Cardiac fibroblast (primary cell): ENCODE measurements around the gene CNTF.

Experiments
- DNase-seq, 2 donors: peaks; one replicate each; pipeline versions ENCODE4 v3.0.0 to v3.0.0-alpha.2; 2010; ENCODE audit warnings: low read depth in 2 of 2
- H3K4me3 ChIP-seq, 2 donors: replicated peaks in 1 of 2; 1 replicate in 1 of 2; 2 replicates in 1 of 2; pipeline ENCODE4 v1.5.1; 2011; ENCODE audit warnings: low read depth in 2 of 2, low read length in 2 of 2, mild to moderate bottlenecking in 2 of 2, moderate library complexity in 1 of 2
- TF ChIP-seq, protein P1 (sequence below): IDR thresholded peaks from one replicate; pipeline ENCODE4 v1.5.1; 2011; ENCODE audit warnings: low read depth, mild to moderate bottlenecking, low read length, inconsistent platforms

Gene CNTF

DNA sequence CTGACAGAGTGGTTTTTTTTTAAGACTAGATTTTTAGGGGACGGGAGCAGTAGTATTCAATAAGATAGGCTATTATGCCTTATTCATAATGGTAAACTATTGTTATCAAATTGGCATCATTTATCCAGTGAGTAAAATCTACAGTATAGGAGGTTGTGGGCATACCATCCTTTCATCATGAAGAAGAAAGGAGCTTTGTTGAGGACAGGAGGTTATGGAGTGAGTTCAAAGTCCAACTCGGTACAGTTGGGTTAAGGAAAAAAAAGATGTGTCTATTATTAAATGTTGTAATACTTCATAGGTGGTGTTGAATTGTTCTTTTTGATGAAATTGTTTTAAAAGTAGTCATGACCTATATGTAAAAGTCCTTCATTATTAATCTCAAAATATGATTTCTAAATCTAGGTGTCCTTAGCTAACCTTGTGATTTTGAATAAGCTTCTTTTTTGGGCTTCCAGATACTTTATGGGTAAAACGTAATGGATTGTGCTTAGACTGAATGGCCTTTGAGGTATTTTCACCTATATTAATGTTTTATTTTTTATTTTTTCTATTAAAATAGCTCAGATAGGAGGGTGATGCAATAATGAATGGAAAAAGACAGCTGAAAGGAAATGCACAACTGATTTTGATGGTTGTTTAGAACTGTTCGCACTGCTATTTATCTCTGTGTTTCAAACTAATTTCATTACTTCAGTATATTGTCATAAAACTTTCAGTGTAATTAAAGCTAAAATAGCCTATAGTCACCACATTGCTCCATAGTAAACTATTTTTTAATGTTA, 15.3 kb upstream of the CNTF start:
- TF ChIP-seq, protein P1, sequence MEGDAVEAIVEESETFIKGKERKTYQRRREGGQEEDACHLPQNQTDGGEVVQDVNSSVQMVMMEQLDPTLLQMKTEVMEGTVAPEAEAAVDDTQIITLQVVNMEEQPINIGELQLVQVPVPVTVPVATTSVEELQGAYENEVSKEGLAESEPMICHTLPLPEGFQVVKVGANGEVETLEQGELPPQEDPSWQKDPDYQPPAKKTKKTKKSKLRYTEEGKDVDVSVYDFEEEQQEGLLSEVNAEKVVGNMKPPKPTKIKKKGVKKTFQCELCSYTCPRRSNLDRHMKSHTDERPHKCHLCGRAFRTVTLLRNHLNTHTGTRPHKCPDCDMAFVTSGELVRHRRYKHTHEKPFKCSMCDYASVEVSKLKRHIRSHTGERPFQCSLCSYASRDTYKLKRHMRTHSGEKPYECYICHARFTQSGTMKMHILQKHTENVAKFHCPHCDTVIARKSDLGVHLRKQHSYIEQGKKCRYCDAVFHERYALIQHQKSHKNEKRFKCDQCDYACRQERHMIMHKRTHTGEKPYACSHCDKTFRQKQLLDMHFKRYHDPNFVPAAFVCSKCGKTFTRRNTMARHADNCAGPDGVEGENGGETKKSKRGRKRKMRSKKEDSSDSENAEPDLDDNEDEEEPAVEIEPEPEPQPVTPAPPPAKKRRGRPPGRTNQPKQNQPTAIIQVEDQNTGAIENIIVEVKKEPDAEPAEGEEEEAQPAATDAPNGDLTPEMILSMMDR: no peak
- no peak overlapping the region for H3K4me3 ChIP-seq
- no peak for DNase-seq

DNA sequence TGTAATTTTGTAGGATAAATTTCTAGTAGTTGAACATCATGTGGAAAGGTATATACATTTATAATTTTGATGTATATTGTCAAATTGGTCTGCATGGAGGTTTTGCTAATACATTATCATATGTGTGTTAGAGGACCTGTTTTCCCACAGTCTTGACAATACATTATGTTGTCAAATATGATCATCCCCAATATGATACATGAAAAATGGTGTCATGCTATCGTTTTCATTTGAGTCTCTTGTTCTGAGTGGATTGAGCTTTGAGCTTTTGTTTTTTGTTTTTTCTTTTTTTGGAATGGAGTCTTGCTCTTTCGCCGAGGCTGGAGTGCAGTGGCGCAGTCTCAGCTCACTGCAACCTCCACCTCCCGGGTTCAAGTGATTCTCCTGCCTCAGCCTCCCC, 14.1 kb upstream of the CNTF start:
- TF ChIP-seq, protein P1: no peak
- no peak for DNase-seq
- no peak overlapping the region for H3K4me3 ChIP-seq

DNA sequence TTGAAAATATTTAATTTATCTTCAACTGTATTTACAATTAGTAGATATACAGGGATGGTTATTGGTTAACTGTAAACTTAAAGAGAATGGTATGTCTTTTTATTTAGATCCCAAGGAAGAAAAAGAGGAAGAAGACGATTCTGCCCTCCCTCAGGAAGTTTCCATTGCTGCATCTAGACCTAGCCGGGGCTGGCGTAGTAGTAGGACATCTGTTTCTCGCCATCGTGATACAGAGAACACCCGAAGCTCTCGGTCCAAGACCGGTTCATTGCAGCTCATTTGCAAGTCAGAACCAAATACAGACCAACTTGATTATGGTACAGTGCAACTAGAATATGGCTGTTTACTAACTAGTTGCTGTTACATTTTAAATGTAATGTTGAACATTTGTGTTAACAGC, 12.7 kb upstream of the CNTF start:
- no peak overlapping the region for H3K4me3 ChIP-seq
- no peak for DNase-seq
- TF ChIP-seq, protein P1: no peak

DNA sequence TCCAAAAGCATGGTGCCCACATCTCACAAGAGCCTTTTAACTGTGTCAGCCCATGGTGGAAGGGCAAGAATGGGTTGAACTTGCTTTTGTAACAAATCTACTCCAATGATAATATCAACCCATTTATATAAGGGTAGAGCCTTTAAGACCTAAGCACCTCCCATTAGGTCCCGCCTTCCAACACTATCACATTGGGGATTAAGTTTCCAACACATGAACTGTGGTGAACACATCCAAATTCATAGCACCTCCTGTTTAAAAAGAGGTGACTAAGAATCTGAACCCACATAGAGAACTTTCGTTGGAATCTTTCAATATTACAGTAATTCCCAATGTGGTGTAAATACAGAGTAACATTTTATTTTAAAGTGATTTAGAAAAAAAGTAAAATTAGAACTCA, 9.2 kb upstream of the CNTF start:
- DNase-seq: no peak
- TF ChIP-seq, protein P1: no peak
- no peak overlapping the region for H3K4me3 ChIP-seq

DNA sequence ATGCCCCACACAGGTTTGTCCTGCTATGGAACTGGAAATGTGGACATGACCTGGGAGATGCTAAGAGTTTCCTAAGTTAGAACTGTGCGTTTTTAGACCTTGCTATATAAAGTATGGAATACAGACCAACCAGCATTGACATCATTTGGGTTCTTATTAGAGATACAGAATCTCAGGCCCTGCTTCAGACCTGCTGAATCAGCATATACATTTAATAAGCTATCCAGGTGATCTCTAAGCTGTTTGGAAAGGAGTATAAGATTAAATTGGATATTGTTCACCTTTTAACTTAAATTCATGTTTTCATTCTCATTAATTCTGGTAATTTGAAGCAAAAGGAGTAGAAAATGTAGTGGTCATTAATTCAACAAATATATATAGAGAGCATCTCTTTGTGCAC, 6.9 kb upstream of the CNTF start:
- no peak for DNase-seq
- H3K4me3 ChIP-seq: no peak overlapping the region
- TF ChIP-seq, protein P1: no peak

DNA sequence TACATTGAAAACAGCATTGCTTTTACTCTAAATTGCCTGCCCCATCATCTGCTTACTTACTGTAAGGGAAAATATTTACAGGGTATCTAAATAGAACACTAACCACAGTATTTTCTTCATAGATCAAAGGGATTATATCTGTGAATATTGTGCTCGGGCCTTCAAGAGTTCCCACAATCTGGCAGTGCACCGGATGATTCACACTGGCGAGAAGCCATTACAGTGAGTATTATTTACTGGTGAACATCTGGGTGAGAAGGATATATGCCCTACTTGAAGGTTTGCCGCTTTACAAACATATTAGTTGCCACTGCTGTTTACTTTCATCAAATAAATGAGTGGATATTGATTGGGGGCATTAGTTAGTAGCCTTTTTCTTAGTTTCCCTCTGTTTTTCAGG, 5.9 kb upstream of the CNTF start:
- TF ChIP-seq, protein P1: no peak
- DNase-seq: peak; percentile 89 to 93
- no peak overlapping the region for H3K4me3 ChIP-seq
